A549 (cell line): ENCODE results near the gene SAPCD1.

Experiments
- CEBPB ChIP-seq, 2 experiments: fragments of >200 bp in 1 of 2; sonication (Bioruptor Twin) in 1 of 2; formaldehyde crosslinking in 1 of 2; IDR thresholded peaks; 2 replicates each; pipeline ENCODE4 v1.6.1; 2012 to 2016
- CHD2 ChIP-seq: fragments of 150-350 bp; IDR thresholded peaks from 2 replicates; pipeline ENCODE4 v1.6.1; 2014; ENCODE audit warnings: low read length; ENCODE audit not compliant: partially characterized antibody
- CTCF ChIP-seq: fragments of >200 bp; sonication (Bioruptor Twin); formaldehyde crosslinking; IDR thresholded peaks from 3 replicates; pipeline ENCODE4 v1.5.1; 2016
- EP300 ChIP-seq, 2 experiments: fragments of >200 bp; sonication (Bioruptor Twin); formaldehyde crosslinking; IDR thresholded peaks; 2 replicates in 1 of 2; 3 replicates in 1 of 2; pipeline ENCODE4 v1.6.1; 2016 to 2017
- MAX ChIP-seq: IDR thresholded peaks from 2 replicates; pipeline ENCODE4 v1.6.1; 2012
- NR3C1 ChIP-seq: fragments of >200 bp; sonication (Bioruptor Twin); formaldehyde crosslinking; IDR thresholded peaks from 3 replicates; pipeline ENCODE4 v1.6.1; 2017
- POLR2A ChIP-seq: IDR thresholded peaks from 2 replicates; pipeline ENCODE4 v1.6.1; 2012; ENCODE audit warnings: mild to moderate bottlenecking, low read length
- RARB ChIP-seq: fragments of 250-450 bp; sonication (Bioruptor Pico); IDR thresholded peaks from 2 replicates; pipeline ENCODE4 v1.8.0; 2021; ENCODE audit warnings: mild to moderate bottlenecking, moderate library complexity
- REST ChIP-seq: fragments of 200-600 bp; sonication (generic); IDR thresholded peaks from 2 replicates; pipeline ENCODE4 v1.6.1; 2016; ENCODE audit warnings: antibody characterized with exemption, mild to moderate bottlenecking, moderate library complexity
- SREBF2 ChIP-seq: fragments of 450-650 bp; IDR thresholded peaks from 2 replicates; pipeline ENCODE4 v1.6.1; 2014; ENCODE audit warnings: mild to moderate bottlenecking, moderate library complexity
- TF ChIP-seq, protein P1 (sequence below): IDR thresholded peaks from 2 replicates; pipeline ENCODE4 v1.6.1; 2012

- TF ChIP-seq POLR2A (no peak), CTCF (no peak), MAX (no peak), CEBPB (IDR thresholded peaks at IDR 0.05) (no peak), SREBF2 (no peak), REST (no peak), NR3C1 (no peak), EP300 (IDR thresholded peaks at IDR 0.05) (no peak), RARB (CRISPR knock-in tag) (no peak), CHD2 (no peak)
- TF ChIP-seq, protein P1, sequence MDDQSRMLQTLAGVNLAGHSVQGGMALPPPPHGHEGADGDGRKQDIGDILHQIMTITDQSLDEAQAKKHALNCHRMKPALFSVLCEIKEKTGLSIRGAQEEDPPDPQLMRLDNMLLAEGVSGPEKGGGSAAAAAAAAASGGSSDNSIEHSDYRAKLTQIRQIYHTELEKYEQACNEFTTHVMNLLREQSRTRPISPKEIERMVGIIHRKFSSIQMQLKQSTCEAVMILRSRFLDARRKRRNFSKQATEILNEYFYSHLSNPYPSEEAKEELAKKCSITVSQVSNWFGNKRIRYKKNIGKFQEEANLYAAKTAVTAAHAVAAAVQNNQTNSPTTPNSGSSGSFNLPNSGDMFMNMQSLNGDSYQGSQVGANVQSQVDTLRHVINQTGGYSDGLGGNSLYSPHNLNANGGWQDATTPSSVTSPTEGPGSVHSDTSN: no peak
Observed at GRCh38 chr6:31742894-31743293, 19.6 kb upstream of the SAPCD1 start.
